ENCODE data around the gene VPS26A.

VPS26A gene

GRCh38 chr10:69208761-69209160 is 84.8 kb downstream of the VPS26A start:
- H3K9me3 ChIP-seq (ENCODE audit: low read length), result no peaks in the 10 kb centered on the region
- H3K36me3 ChIP-seq (ENCODE audit: insufficient read depth, low read length), result peaks cover 52% of the 10 kb centered on the region
- no peaks in the 10 kb centered on the region for H3K79me2 ChIP-seq (ENCODE audit: insufficient read depth, low read length)
- no peak overlapping the region for H3K4me2 ChIP-seq (ENCODE audit: low read length)
- no peak overlapping the region for H3K9ac ChIP-seq (ENCODE audit: low read length)
- no peak overlapping the region for H2AFZ ChIP-seq (ENCODE audit: low read length)
- no peaks in the 10 kb centered on the region for H3F3A ChIP-seq (ENCODE audit: insufficient read depth, low read length)
- H3K27ac ChIP-seq (ENCODE audit: low read depth, low read length, poor library complexity, severe bottlenecking), result no peak overlapping the region
- TF ChIP-seq CTCF (IDR thresholded peaks at IDR 0.05; ENCODE audit: low read length) (no peak), EZH2 (IDR thresholded peaks at IDR 0.05; ENCODE audit: borderline replicate concordance, low read length) (no peak)
- H3K4me1 ChIP-seq (ENCODE audit: insufficient read depth, low read length, severe bottlenecking), result no peaks in the 10 kb centered on the region
- no peaks in the 10 kb centered on the region for H3K9me2 ChIP-seq (ENCODE audit: low read depth, low read length)
- H3K4me3 ChIP-seq (ENCODE audit: low read depth, low read length, poor library complexity, severe bottlenecking), result no peak overlapping the region
- no peaks in the 10 kb centered on the region for H4K20me1 ChIP-seq (ENCODE audit: insufficient read depth, low read length)
- no peaks in the 10 kb centered on the region for H3K27me3 ChIP-seq (ENCODE audit: insufficient read depth, low read length)

- Histone ChIP-seq H4K20me1 (ENCODE audit: insufficient read depth, low read length) (no peaks in the 10 kb centered on the region), H3K36me3 (ENCODE audit: insufficient read depth, low read length) (peaks cover 42% of the 10 kb centered on the region), H3K4me2 (ENCODE audit: low read length) (no peak overlapping the region), H2AFZ (ENCODE audit: low read length) (no peak overlapping the region), H3F3A (ENCODE audit: insufficient read depth, low read length) (no peaks in the 10 kb centered on the region), H3K9me2 (ENCODE audit: low read depth, low read length) (no peaks in the 10 kb centered on the region), H3K4me3 (ENCODE audit: low read depth, low read length, poor library complexity, severe bottlenecking) (no peak overlapping the region), H3K79me2 (ENCODE audit: insufficient read depth, low read length) (no peaks in the 10 kb centered on the region), H3K4me1 (ENCODE audit: insufficient read depth, low read length, severe bottlenecking) (no peaks in the 10 kb centered on the region), H3K9me3 (ENCODE audit: low read length) (peaks cover 5% of the 10 kb centered on the region; the same call in 1 of the 2 replicates), H3K9ac (ENCODE audit: low read length) (no peak overlapping the region), H3K27me3 (ENCODE audit: insufficient read depth, low read length) (no peaks in the 10 kb centered on the region), H3K27ac (ENCODE audit: low read depth, low read length, poor library complexity, severe bottlenecking) (no peak overlapping the region)
- TF ChIP-seq EZH2 (IDR thresholded peaks at IDR 0.05; ENCODE audit: borderline replicate concordance, low read length) (no peak), CTCF (IDR thresholded peaks at IDR 0.05; ENCODE audit: low read length) (no peak)
These were observed 86.0 kb downstream of the VPS26A start for GRCh38 chr10:69209787-69210484.

- H3K4me3 ChIP-seq (ENCODE audit: low read depth, low read length, poor library complexity, severe bottlenecking), result no peak overlapping the region
- H3K27me3 ChIP-seq (ENCODE audit: insufficient read depth, low read length), result no peaks in the 10 kb centered on the region
- H3F3A ChIP-seq (ENCODE audit: insufficient read depth, low read length), result no peaks in the 10 kb centered on the region
- H3K9ac ChIP-seq (ENCODE audit: low read length), result no peak overlapping the region
- H3K9me2 ChIP-seq (ENCODE audit: low read depth, low read length), result no peaks in the 10 kb centered on the region
- TF ChIP-seq CTCF (IDR thresholded peaks at IDR 0.05; ENCODE audit: low read length), result no peak
- TF ChIP-seq EZH2 (IDR thresholded peaks at IDR 0.05; ENCODE audit: borderline replicate concordance, low read length), result no peak
- peaks cover 5% of the 10 kb centered on the region; the same call in 1 of the 2 replicates for H3K9me3 ChIP-seq (ENCODE audit: low read length)
- H3K36me3 ChIP-seq (ENCODE audit: insufficient read depth, low read length), result peaks cover 33% of the 10 kb centered on the region
- H3K27ac ChIP-seq (ENCODE audit: low read depth, low read length, poor library complexity, severe bottlenecking), result no peak overlapping the region
- H4K20me1 ChIP-seq (ENCODE audit: insufficient read depth, low read length), result no peaks in the 10 kb centered on the region
- H2AFZ ChIP-seq (ENCODE audit: low read length), result no peak overlapping the region
- H3K4me2 ChIP-seq (ENCODE audit: low read length), result no peak overlapping the region
- no peaks in the 10 kb centered on the region for H3K4me1 ChIP-seq (ENCODE audit: insufficient read depth, low read length, severe bottlenecking)
- H3K79me2 ChIP-seq (ENCODE audit: insufficient read depth, low read length), result no peaks in the 10 kb centered on the region
These were observed 87.1 kb downstream of the VPS26A start for GRCh38 chr10:69211104-69211503.

Data from OCI-LY1 (cell line).